Aorta (tissue), 5 donors: Measurements from ENCODE around the gene ANKS1A. TPM values are rescaled to one million over a fixed set of nuclear protein-coding genes. Genes with fewer than 3 reads are reported as not detected.
A peak's percentile ranks its signal among the peaks of the same experiment; 100 is the strongest.

Experiments used
- ATAC-seq: fragments of 200-7000 bp; cut with Tn5 transposase; one replicate; pipeline ENCODE4 v1.9.1; 2022; ENCODE audit warnings: moderate library complexity; ENCODE audit not compliant: low FRiP score
- DNase-seq, 2 donors: peaks; one replicate each; pipeline ENCODE4 v3.0.0-alpha.2; 2020
- H3K27ac ChIP-seq, 2 donors: one replicate each; pipeline ENCODE4 v1.5.1; 2013; ENCODE audit warnings: low read length in 2 of 2, mild to moderate bottlenecking in 2 of 2, moderate library complexity in 2 of 2, control low read depth in 1 of 2, inconsistent platforms in 1 of 2, low read depth in 1 of 2
- H3K27me3 ChIP-seq, 2 donors: one replicate each; pipeline ENCODE4 v1.6.1; 2013; ENCODE audit warnings: control low read depth in 1 of 2, low read length in 1 of 2, mild to moderate bottlenecking in 1 of 2, moderate library complexity in 1 of 2; ENCODE audit not compliant: insufficient read depth in 2 of 2, control insufficient read depth in 1 of 2
- H3K36me3 ChIP-seq, 2 donors: one replicate each; pipeline ENCODE4 v1.6.1; 2013; ENCODE audit warnings: control low read depth in 1 of 2, low read length in 1 of 2, mild to moderate bottlenecking in 1 of 2; ENCODE audit not compliant: insufficient read depth in 2 of 2, control insufficient read depth in 1 of 2
- H3K4me1 ChIP-seq, 2 donors: one replicate each; pipeline ENCODE4 v1.6.1; 2013; ENCODE audit warnings: low read length in 2 of 2, control low read depth in 1 of 2, mild to moderate bottlenecking in 1 of 2, moderate library complexity in 1 of 2; ENCODE audit not compliant: insufficient read depth in 2 of 2, control insufficient read depth in 1 of 2
- H3K4me3 ChIP-seq, 2 donors: one replicate each; pipeline ENCODE4 v1.5.1; 2013; ENCODE audit warnings: low read length in 2 of 2, control low read depth in 1 of 2, mild to moderate bottlenecking in 1 of 2
- H3K9me3 ChIP-seq: one replicate; pipeline ENCODE4 v1.6.1; 2013; ENCODE audit warnings: mild to moderate bottlenecking, low read length; ENCODE audit not compliant: control insufficient read depth
- WGBS, 2 donors: extraction: QIAGEN DNeasy Blood & Tissue Kit; methylation state at CpG; one replicate each; pipeline ENCODE4 v1.1.7; 2013; 5-methylcytosine and 5-hydroxymethylcytosine counted together
- intact Hi-C, 2 donors: fragments of 100-400 bp; cut with DNase I; formaldehyde crosslinking; loops; one replicate each; pipeline versions ENCODE4 v1.14.2 to v1.15.0; 2022
- polyA plus RNA-seq, 2 donors: library from polyadenylated mRNA; stranded (reverse); fragments of 200-250 nt; gene quantifications; one replicate each; pipeline ENCODE4 v1.2.3, GENCODE V29; 2013
- total RNA-seq, 2 donors: library from RNA; stranded (reverse); fragmentation: NEBNext Ultra II Directional; extraction: Animal tissue kit (Norgen Biotek cat#: 25700); gene quantifications; one replicate each; pipeline ENCODE4 v1.2.1, GENCODE V29; 2021
- donor health status: healthy with polysubstance abuse.
- donor health status: Bipolar disorder and iron deficiency.
- donor health status: DM: no; HTN: no; CAD: no.
- donor health status: DM: no; HTN: no; CAD: no.
- donor health status: DM: yes; HTN: yes; CAD: no.

ANKS1A gene
- total and polyA plus RNA-seq, 4 donors: 9.4 to 44.4 (median 29.0) TPM

GRCh38 chr6:34981951-34982350 is 92.9 kb downstream of the ANKS1A start:
- intact Hi-C loops: loop anchor here in 1 of 2 donors (10.0 kb wide), 1 partner anchor 223 kb away; no protein-coding TSS in a partner anchor
- WGBS, 2 donors: 57 to 58% methylated on average over 7 of the region's 7 CpGs
- no peaks in the 10 kb centered on the region for H3K27me3 ChIP-seq
- no peaks in the 10 kb centered on the region for H3K9me3 ChIP-seq
- DNase-seq (no peak), ATAC-seq (no peak)
- no peak overlapping the region for H3K4me3 ChIP-seq
- H3K27ac ChIP-seq: no peak overlapping the region
- H3K36me3 ChIP-seq: peaks cover 0 to 8% of the 10 kb centered on the region in 2 donors
- H3K4me1 ChIP-seq: no peaks in the 10 kb centered on the region

GRCh38 chr6:34982424-34982852 is 93.4 kb downstream of the ANKS1A start:
- H3K9me3 ChIP-seq: no peaks in the 10 kb centered on the region
- DNase-seq (no peak), ATAC-seq (no peak)
- H3K4me3 ChIP-seq: no peak overlapping the region
- H3K36me3 ChIP-seq: peaks cover 0 to 8% of the 10 kb centered on the region in 2 donors
- H3K27ac ChIP-seq: no peak overlapping the region
- H3K4me1 ChIP-seq: no peaks in the 10 kb centered on the region
- intact Hi-C loops: loop anchor here in 1 of 2 donors (10.0 kb wide), 1 partner anchor 222 kb away; no protein-coding TSS in a partner anchor
- WGBS, 2 donors: 75 to 76% methylated on average over 11 of the region's 11 CpGs
- H3K27me3 ChIP-seq: no peaks in the 10 kb centered on the region

GRCh38 chr6:34984416-34984815 is 95.4 kb downstream of the ANKS1A start:
- Histone ChIP-seq H3K9me3 (no peaks in the 10 kb centered on the region), H3K4me1 (no peaks in the 10 kb centered on the region), H3K36me3 (peaks cover 0 to 8% of the 10 kb centered on the region in 2 donors), H3K27me3 (no peaks in the 10 kb centered on the region), H3K4me3 (no peak overlapping the region), H3K27ac (no peak overlapping the region)
- intact Hi-C loops: loop anchor here in 1 of 2 donors (10.0 kb wide), 1 partner anchor 220 kb away; no protein-coding TSS in a partner anchor
- ATAC-seq (no peak), DNase-seq (no peak)
- WGBS, 2 donors: 82 to 84% methylated on average over 2 of the region's 2 CpGs

DNA sequence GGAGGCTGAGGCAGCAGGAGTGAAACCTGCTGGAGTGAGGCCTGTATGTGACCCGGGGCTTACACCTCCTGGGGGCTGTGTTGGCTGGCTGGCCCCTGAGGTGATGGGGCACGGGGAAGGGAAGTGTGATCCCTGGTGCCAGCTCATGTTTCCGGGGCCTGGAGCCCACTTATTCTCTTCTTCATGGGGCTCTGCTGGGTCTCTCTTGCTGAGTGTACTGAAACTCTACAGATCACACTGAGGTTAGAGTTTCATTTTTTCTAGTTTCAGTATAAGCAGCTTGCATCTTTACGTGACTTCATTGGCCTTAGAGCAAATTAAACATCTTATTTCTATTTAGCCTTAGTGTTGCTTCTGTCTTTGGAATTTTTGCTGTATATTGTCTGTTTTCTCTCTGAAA is 96.2 kb downstream of the ANKS1A start:
- WGBS, 2 donors: 86 to 93% methylated on average over 4 of the region's 4 CpGs
- Histone ChIP-seq H3K36me3 (peaks cover 0 to 8% of the 10 kb centered on the region in 2 donors), H3K4me1 (no peaks in the 10 kb centered on the region), H3K9me3 (no peaks in the 10 kb centered on the region), H3K4me3 (no peak overlapping the region), H3K27me3 (no peaks in the 10 kb centered on the region), H3K27ac (no peak overlapping the region)
- intact Hi-C loops: loop anchor here (5.0 to 10.0 kb wide), 2 partner anchors 220 to 257 kb away; no protein-coding TSS in a partner anchor
- ATAC-seq (no peak), DNase-seq (no peak)

DNA sequence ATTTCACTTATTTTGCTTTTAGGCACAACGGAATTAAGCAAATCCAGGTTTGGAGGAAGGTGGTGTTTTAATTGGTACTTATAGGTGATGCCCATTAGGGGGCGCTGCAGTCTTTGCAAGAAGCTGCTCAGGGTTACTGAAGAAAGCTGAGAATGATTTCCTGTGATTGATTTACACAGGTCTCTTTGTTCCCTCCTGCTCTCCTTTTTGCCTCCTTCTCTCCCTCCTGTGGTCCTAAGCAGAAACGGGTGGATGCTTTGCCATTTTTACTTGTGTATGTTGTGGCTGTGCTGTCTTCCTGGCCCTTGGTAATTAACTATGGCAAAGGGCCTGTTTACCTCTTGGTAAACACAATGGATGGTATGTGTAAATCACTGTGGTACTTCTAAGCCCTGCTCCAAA is 97.8 kb downstream of the ANKS1A start:
- DNase-seq: peak; percentile 64 to 85
- ATAC-seq: peak; percentile 89
- intact Hi-C loops: loop anchor here (1.0 to 10.0 kb wide), 5 partner anchors 28 to 255 kb away; partner anchors contain the start of gene TCP11 (in 1 of the 2)
- Histone ChIP-seq H3K27ac (peak overlapping the region in 1 of 2 donors; percentile 38), H3K36me3 (peaks cover 4 to 9% of the 10 kb centered on the region in 2 donors), H3K9me3 (no peaks in the 10 kb centered on the region), H3K4me3 (no peak overlapping the region), H3K4me1 (no peaks in the 10 kb centered on the region), H3K27me3 (no peaks in the 10 kb centered on the region)
- WGBS, 2 donors: 0 to 2% methylated on average over 3 of the region's 3 CpGs

- Histone ChIP-seq H3K27ac (no peak overlapping the region), H3K27me3 (no peaks in the 10 kb centered on the region), H3K36me3 (peaks cover 4 to 14% of the 10 kb centered on the region in 2 donors), H3K4me1 (no peaks in the 10 kb centered on the region), H3K4me3 (no peak overlapping the region), H3K9me3 (no peaks in the 10 kb centered on the region)
- ATAC-seq: no peak
- WGBS, 2 donors: 7 to 17% methylated on average over 5 of the region's 5 CpGs
- intact Hi-C loops: loop anchor here (2.0 to 10.0 kb wide), 4 partner anchors 27 to 255 kb away; partner anchors contain the start of gene TCP11 (in 1 of the 2)
- no peak for DNase-seq
Observed at GRCh38 chr6:34987506-34987905, 98.5 kb downstream of the ANKS1A start.

DNA sequence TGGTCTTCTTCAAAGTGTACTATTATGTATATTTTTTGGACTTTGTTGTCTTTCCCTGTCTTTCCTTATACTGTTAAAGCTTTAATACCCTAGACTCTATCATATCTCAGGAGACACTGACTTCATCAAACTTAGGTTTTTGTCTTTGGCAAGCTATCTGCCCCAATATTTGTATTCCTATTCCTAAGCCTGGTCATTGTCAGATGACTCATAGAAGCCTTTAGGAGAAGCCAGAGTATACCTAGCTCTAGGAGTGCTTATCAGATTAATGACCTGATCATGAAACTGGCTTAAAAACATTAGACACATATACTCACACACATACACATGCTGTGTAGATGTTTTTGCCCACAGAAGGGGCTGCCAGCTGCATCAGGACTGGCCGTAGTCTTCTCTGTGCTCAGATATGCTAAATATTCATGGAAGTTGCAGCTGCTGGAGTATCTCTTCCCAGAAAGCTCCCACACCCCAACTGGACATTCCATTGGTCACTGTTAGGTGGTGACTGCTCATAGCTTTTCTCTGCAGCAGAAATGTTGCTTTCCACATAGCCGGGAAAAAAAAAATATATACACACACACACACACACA is 102.0 kb downstream of the ANKS1A start:
- no peaks in the 10 kb centered on the region for H3K4me1 ChIP-seq
- no peaks in the 10 kb centered on the region for H3K9me3 ChIP-seq

DNA sequence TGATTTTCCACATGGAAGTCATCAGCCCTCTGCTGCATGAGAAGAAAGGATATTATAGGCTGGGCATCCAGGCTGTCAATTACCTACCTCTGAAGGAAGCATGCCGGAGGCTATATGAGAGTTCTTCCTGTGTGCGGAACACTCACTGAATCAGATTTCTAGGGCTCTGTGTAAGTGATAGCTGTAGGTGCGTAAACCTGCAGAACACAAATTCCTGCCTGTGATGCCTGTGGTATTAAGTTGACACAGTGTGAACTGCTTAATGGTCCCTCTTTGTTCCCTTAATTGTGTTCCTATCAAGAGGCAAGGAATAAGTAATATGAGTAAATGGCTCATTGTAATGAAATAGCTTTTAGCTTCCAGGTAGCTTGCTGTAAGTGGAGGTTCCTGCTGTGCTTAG is 103.3 kb downstream of the ANKS1A start:
- intact Hi-C loops: no loop called here

More for the DNA sequence above, 102.0 kb downstream of the ANKS1A start:
- DNase-seq (no peak), ATAC-seq (no peak)
- peaks cover 10 to 12% of the 10 kb centered on the region in 2 donors for H3K36me3 ChIP-seq
- no peaks in the 10 kb centered on the region for H3K27me3 ChIP-seq
- no peak overlapping the region for H3K4me3 ChIP-seq
- WGBS, 2 donors: 71 to 78% methylated on average over 2 of the region's 2 CpGs
- H3K27ac ChIP-seq: no peak overlapping the region
- intact Hi-C loops: no loop called here

DNA sequence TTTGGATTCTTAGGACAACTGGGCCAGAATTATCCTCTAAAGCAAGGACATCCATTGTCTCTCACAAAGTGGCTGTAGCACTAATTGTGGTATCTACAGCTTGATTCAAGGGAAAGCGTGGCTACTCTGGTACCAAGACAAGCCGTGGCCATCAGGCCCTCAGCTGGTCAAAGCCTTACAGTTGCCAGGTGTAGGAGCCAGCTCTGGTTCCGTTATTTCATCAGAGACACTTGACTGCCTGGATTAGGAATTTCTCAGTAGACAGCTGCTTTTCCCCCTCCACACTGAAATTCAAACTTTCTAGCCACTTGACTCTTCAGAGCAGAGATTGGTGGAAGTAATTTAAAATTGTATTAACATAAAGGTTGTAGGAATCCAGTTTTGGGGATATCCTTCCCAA is 104.2 kb downstream of the ANKS1A start:
- Histone ChIP-seq H3K27me3 (no peaks in the 10 kb centered on the region), H3K27ac (no peak overlapping the region), H3K4me1 (no peaks in the 10 kb centered on the region), H3K36me3 (peaks cover 7 to 12% of the 10 kb centered on the region in 2 donors), H3K4me3 (no peak overlapping the region), H3K9me3 (no peaks in the 10 kb centered on the region)
- DNase-seq (no peak), ATAC-seq (no peak)
- WGBS, 2 donors: 91 to 92% methylated on average over 3 of the region's 3 CpGs
- intact Hi-C loops: no loop called here

More for the DNA sequence above, 103.3 kb downstream of the ANKS1A start:
- Histone ChIP-seq H3K9me3 (no peaks in the 10 kb centered on the region), H3K27me3 (no peaks in the 10 kb centered on the region), H3K4me1 (no peaks in the 10 kb centered on the region), H3K36me3 (peaks cover 6 to 12% of the 10 kb centered on the region in 2 donors), H3K4me3 (no peak overlapping the region), H3K27ac (no peak overlapping the region)
- DNase-seq (no peak), ATAC-seq (no peak)
- WGBS, 2 donors: 96% methylated on average over 3 of the region's 3 CpGs
